ENCODE results near the gene DBR1. TPM values are rescaled to one million over a fixed set of nuclear protein-coding genes. Genes with fewer than 3 reads are reported as not detected.

The DBR1 gene
- total RNA-seq, 6 donors from 2014 or later, result 3.7 to 20.6 (median 14.4) TPM

DNA sequence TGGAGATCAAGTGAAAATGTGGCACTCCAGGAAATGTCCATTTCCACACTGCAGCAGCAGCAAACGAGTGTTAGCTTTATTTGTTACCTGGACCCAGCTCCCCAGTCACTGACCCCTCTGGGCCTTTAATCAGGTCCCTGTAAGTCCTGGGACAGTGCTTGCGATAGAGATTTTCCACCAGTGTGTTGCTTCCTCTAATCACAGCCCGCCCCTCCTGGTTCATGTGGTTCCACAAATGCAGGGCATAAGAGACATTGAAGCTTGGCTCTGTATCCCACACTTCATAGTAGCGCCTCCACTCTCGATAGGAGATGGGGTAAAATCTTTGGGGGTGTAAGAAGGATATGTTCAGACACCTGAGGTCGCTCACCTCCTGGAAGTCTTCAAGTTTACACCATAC, 50.5 kb downstream of the DBR1 start:
- H3K4me1 ChIP-seq, result peaks cover 0 to 6% (median under 1%) of the 10 kb centered on the region in 4 donors
- no peak overlapping the region for H3K4me3 ChIP-seq
- peak overlapping the region in 2 of 4 donors; percentile 44 to 60 for H3K27ac ChIP-seq
- 68 to 85% methylated on average over 6 of the region's 6 CpGs for WGBS, 2 donors
- TF ChIP-seq POLR2AphosphoS5 (IDR thresholded peaks at IDR 0.05) (no peak), EP300 (IDR thresholded peaks at IDR 0.05) (no peak), POLR2A (IDR thresholded peaks at IDR 0.05) (no peak)
- TF ChIP-seq, protein P1, sequence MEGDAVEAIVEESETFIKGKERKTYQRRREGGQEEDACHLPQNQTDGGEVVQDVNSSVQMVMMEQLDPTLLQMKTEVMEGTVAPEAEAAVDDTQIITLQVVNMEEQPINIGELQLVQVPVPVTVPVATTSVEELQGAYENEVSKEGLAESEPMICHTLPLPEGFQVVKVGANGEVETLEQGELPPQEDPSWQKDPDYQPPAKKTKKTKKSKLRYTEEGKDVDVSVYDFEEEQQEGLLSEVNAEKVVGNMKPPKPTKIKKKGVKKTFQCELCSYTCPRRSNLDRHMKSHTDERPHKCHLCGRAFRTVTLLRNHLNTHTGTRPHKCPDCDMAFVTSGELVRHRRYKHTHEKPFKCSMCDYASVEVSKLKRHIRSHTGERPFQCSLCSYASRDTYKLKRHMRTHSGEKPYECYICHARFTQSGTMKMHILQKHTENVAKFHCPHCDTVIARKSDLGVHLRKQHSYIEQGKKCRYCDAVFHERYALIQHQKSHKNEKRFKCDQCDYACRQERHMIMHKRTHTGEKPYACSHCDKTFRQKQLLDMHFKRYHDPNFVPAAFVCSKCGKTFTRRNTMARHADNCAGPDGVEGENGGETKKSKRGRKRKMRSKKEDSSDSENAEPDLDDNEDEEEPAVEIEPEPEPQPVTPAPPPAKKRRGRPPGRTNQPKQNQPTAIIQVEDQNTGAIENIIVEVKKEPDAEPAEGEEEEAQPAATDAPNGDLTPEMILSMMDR (IDR thresholded peaks at IDR 0.05), result no peak
- no peaks in the 10 kb centered on the region for H3K9me3 ChIP-seq
- DNase-seq, result peak in 1 of 2 donors; percentile 35
- H3K27me3 ChIP-seq, result no peaks in the 10 kb centered on the region
- H3K36me3 ChIP-seq, result no peaks in the 10 kb centered on the region
- ATAC-seq (ENCODE audit: low FRiP score in 2 of 2), result peak in 1 of 2 donors; percentile 47

DNA sequence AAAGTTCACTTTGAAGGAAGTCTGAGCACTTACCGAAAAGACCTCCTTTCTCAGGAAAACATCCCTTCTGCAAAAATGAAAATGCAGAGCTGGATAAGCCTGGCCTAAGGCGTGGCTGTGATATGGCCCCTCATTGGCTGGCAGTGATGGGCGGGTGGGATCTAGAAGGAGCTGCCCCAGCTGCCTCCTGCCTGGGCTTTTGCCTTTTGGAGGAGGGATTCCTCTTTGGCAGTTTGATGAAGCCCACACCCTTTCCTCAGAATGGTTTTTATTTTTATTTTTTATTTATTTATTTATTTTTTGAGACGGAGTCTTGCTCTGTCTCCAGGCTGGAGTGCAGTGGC, 55.3 kb downstream of the DBR1 start:
- TF ChIP-seq EP300 (IDR thresholded peaks at IDR 0.05) (no peak), POLR2AphosphoS5 (IDR thresholded peaks at IDR 0.05) (no peak), POLR2A (IDR thresholded peaks at IDR 0.05) (no peak)
- TF ChIP-seq, protein P1 (IDR thresholded peaks at IDR 0.05), result no peak
- ATAC-seq (ENCODE audit: low FRiP score in 2 of 2) (no peak), DNase-seq (no peak)
- Histone ChIP-seq H3K27ac (no peak overlapping the region), H3K27me3 (no peaks in the 10 kb centered on the region), H3K4me3 (no peak overlapping the region), H3K4me1 (peaks cover 4 to 21% (median 7%) of the 10 kb centered on the region in 4 donors), H3K36me3 (no peaks in the 10 kb centered on the region), H3K9me3 (no peaks in the 10 kb centered on the region)
- 62 to 67% methylated on average over 4 of the region's 4 CpGs for WGBS, 2 donors

DNA sequence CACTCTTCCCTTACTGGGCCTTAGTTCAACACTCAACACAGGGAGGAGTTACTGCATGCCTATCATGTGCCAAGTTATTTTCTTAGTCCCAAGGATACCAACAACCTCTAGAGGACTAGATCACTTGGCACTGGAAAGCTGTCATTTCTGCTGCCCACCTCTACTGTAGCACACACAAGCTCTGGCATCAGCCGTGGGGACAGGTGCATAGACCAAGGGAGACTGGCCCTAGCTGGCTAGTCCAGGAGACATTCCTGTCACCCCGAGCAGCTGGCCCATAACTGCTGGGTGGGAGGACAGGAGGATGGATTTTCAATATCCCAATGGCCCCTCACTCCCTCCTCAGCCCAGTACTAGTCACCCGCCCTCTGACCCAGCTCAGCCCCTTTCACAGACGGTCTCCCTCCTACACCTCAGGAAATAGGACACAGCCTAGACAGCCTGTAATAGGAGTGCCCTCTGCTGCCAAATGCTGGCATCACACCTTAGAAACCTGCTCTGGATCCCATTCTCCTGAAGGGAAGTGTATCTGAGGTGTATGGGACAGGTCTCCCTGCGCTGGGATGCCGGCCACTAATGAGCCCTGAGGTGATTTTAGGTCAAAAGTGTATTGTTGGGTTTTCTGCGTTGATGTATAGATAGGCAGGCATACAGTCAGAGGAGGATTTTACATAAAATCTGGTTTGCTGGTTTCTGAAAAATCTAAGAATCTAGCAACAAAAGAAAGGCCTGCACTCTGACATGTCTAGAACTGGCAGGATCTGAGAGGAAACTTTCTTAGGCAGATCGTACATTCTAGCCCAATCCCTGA, 55.9 kb downstream of the DBR1 start:
- H3K27me3 ChIP-seq, result no peaks in the 10 kb centered on the region
- no peaks in the 10 kb centered on the region for H3K36me3 ChIP-seq
- H3K27ac ChIP-seq, result no peak overlapping the region
- no peak for TF ChIP-seq EP300 (IDR thresholded peaks at IDR 0.05)
- TF ChIP-seq, protein P1 (IDR thresholded peaks at IDR 0.05), result peak; percentile 54 to 78 (median 76)
- 33 to 39% methylated on average over 8 of the region's 8 CpGs for WGBS, 2 donors
- H3K4me3 ChIP-seq, result no peak overlapping the region
- DNase-seq (peak in 1 of 2 donors; percentile 77), ATAC-seq (ENCODE audit: low FRiP score in 2 of 2) (peak; percentile 74 to 84)
- H3K4me1 ChIP-seq, result peaks cover 8 to 27% (median 11%) of the 10 kb centered on the region in 4 donors
- H3K9me3 ChIP-seq, result no peaks in the 10 kb centered on the region

DNA sequence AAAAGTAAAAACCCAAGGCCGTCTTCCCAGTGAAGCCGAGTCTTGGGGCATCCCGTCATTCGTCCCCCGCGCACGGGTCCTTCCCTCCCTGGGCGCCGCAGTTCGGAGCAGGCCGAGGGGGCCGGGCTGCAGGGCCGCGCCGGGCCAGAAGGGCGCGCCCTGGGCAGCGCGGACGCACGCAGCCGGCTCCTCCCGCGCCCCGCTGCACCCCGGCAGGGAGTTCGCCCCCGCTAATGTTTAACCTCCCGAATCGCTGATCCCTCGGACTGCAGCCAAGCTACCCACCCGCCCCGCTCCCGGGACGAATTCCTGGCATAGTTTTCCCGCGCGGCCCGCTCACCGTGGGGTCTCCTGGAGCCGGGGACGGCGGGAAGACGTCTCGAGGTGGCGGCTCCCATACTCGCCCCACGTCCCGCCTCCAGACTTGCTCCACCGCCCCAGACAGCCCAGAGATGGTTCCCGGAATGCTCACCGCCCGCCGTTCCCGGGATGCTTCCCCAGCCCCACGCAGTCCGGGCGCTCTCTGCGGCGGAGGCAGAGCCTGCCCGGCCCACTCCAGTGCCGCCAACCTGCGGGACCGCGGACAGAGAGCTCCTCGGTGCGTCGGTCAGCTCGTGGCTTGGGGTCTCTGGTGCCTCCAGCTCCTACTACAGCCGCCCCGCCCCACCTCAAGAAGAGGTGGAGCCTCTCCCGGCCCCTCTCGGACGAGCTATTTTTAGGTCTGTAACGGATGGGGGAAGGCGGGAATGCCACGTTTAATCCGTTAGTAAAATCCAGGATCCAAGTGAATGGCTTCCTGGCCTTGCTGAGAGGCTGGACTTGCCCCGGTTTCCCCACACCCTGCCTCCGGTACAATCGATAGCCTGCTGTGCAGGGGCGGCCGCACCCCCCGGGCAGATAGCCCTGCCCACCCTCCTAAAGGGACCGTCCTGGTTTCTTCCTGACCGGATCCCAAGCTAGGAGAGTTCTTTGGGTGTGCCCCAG, 59.4 kb downstream of the DBR1 start, which contains the start of gene DZIP1L:
Gene DZIP1L, minus strand, starts transcription at position 621 of the 984 bp plus-strand sequence. CDS start 11,637 bp downstream, outside the sequence.
- Histone ChIP-seq H3K27me3 (no peaks in the 10 kb centered on the region), H3K27ac (peak within 1 kb of the TSS; percentile 79 to 91 (median 87)), H3K36me3 (no peaks in the 10 kb centered on the region), H3K4me1 (peaks cover 8 to 27% (median 11%) of the 10 kb centered on the region in 4 donors), H3K4me3 (peak within 1 kb of the TSS; percentile 55 to 86 (median 79)), H3K9me3 (no peaks in the 10 kb centered on the region)
- 1% methylated on average over 16 to 44 of the region's 86 CpGs for WGBS, 2 donors
- DNase-seq (peak; percentile 72 to 92), ATAC-seq (ENCODE audit: low FRiP score in 2 of 2) (peak; percentile 93 to 96)
- TF ChIP-seq, protein P1 (IDR thresholded peaks at IDR 0.05), result peak; percentile 69 to 85 (median 78)
- no peak for TF ChIP-seq EP300 (IDR thresholded peaks at IDR 0.05)
- TF ChIP-seq POLR2A (IDR thresholded peaks at IDR 0.05), result peak in 2 of 4 donors; percentile 30 to 62
- peak in 1 of 2 donors; percentile 42 for TF ChIP-seq POLR2AphosphoS5 (IDR thresholded peaks at IDR 0.05)

Data from upper lobe of left lung (tissue), 6 donors.